GM19239 (cell line): Measurements from ENCODE around the gene CD24.
"Not testable (repeated sequence)": the region's sequence is repeated elsewhere in the genome, so short reads cannot be mapped to it uniquely, and the experiment has no call there.

ENCODE experiments used
- DNase-seq: peaks from one replicate; pipeline ENCODE4 v3.0.0; 2011; ENCODE audit warnings: low spot score; ENCODE audit not compliant: insufficient read length
- FAIRE-seq: peaks from 2 replicates; lab custom pipeline; 2011; peaks lifted over from hg19 to GRCh38; lab: Jason Lieb, UNC

CD24 gene

DNA sequence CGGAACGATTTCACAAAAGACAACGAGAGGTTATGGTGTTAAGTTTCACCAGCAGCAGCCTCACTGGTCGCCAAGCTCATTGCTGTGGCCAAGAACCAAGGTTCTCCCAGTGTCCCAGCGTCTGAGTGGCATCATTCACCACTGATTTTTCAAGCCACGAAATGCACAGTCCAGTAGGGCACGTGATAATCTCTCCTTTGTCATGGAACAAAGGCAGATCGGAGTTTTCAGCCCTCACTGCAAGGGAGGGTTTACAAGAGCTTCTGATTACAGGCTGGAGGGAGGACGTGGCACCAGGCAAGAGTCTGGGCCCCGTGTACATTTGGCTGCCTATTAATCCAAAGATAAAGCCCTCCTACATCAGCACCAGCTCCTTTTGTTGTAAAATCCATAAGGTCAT is 2.0 kb downstream of the CD24 start:
- DNase-seq = no peak
- FAIRE-seq = no peak

GRCh38 chr6:106970769-106971168 is 3.8 kb downstream of the CD24 start:
- not testable (repeated sequence) for DNase-seq, FAIRE-seq

DNA sequence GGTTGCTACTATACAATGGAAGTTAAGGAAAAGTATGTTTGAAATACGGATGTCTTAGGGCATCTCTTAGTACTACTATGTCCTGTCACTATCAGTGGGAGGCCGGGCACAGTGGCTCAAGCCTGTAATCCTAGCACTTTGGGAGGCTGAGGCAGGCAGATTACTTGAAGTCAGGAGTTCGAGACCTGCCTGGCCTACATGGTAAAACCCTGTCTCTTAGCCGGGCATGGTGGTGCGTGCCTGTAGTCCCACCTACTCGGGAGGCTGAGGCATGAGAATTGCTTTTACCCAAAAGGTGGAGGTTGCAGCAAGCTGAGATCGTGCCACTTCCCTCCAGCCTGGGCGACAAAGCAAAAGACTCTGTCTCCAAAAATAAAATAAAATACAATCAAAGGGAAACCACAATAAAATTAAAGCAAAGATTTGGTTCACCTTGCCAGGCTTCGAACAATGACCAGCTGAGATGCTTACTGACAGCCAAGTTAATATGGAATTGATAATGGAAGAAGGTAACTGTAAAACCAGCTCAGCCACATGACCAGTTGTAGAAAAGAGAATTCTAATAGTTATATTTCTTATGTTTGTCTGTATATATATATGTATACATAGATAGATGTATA is 6.5 kb downstream of the CD24 start:
- no peak for FAIRE-seq
- no peak for DNase-seq

GRCh38 chr6:106966671-106967640 is 7.6 kb downstream of the CD24 start:
- no peak for FAIRE-seq
- no peak for DNase-seq

GRCh38 chr6:106966229-106966628 is 8.3 kb downstream of the CD24 start:
- DNase-seq (no peak), FAIRE-seq (no peak)

DNA sequence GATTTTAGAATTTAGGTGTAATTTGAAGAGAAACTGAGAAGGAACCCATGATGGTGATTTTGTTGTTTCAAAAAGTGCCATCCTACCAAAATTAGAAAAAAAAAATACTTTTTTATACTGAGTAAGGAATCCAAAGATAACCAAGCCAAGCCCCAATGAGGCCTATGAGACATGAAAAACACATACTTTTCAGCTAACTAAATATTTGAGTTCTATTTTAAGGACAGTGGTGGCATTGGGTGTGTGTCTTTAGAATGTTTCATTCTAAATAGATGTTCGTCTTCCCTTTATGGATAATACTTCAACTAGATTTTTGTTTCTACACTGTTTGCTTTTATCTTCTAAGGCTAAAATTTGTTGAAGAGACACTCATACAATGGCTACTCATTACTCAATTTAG is 9.6 kb downstream of the CD24 start:
- DNase-seq = no peak
- FAIRE-seq = no peak

DNA sequence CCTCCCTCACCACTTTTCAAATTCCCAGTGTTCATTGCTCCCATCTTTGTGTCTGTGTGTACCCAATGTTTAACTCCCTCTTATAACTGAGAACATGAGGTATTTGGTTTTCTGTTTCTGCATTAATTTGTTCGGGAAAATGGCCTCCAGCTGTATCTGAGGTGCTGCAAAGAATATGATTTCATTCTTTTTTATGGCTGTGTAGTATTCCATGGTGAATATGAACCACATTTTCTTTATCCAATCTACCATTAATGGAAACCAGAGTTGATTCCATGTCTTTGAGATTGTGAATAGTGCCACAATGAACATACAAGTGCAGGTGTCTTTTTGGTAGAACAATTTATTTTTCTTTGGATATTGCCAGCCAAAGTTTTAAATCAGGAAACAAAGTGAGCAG is 10.4 kb downstream of the CD24 start:
- DNase-seq (no peak), FAIRE-seq (no peak)

- DNase-seq = no peak
- FAIRE-seq = no peak
These were observed 11.0 kb downstream of the CD24 start for GRCh38 chr6:106963544-106963943.

- FAIRE-seq (no peak), DNase-seq (no peak)
These were observed 12.7 kb downstream of the CD24 start for GRCh38 chr6:106961801-106962200.

- DNase-seq = no peak
These were observed 13.4 kb downstream of the CD24 start for GRCh38 chr6:106961136-106961535.

DNA sequence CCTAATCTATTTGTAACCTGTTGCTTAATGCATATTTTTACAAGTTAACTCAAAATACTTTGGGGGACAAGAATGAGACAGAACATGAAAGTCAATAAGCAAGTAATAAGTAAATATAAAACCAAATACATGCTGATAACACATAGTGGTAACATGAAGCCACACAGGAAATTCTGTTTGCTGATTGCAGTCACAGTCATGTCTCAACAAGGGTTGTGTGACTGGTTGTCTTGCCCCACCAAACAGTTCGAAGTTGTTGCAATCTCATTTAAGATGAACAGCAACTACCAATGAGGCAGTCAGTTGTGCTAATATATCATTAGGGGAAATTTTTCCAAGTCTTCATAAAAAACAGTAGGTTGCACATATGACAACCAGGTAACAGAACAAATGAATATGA is 14.5 kb downstream of the CD24 start:
- FAIRE-seq (no peak), DNase-seq (no peak)

More at GRCh38 chr6:106961136-106961535, 13.4 kb downstream of the CD24 start:
- no peak for FAIRE-seq

GRCh38 chr6:106939848-106940247 is 34.7 kb downstream of the CD24 start:
- DNase-seq (peak; percentile 9), FAIRE-seq (no peak)

DNA sequence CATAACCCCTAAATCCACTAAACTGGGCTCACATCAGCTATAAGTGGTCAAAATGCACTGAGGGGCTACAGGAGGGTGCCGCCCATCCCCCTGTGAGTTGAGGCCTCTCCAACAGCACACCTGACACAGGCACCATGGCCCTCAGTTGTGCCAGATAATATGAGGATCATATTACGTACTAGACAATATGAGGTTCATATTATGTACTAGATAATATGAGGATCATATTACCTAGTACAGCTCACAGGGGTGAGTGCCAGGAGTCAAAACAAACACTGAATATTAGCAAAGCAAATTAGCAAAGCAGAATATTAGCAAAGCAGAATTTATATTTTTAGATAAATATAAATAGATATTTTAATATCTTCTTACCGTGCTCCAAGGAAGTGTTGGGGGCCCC is 35.3 kb downstream of the CD24 start:
- no peak for FAIRE-seq
- no peak for DNase-seq

DNA sequence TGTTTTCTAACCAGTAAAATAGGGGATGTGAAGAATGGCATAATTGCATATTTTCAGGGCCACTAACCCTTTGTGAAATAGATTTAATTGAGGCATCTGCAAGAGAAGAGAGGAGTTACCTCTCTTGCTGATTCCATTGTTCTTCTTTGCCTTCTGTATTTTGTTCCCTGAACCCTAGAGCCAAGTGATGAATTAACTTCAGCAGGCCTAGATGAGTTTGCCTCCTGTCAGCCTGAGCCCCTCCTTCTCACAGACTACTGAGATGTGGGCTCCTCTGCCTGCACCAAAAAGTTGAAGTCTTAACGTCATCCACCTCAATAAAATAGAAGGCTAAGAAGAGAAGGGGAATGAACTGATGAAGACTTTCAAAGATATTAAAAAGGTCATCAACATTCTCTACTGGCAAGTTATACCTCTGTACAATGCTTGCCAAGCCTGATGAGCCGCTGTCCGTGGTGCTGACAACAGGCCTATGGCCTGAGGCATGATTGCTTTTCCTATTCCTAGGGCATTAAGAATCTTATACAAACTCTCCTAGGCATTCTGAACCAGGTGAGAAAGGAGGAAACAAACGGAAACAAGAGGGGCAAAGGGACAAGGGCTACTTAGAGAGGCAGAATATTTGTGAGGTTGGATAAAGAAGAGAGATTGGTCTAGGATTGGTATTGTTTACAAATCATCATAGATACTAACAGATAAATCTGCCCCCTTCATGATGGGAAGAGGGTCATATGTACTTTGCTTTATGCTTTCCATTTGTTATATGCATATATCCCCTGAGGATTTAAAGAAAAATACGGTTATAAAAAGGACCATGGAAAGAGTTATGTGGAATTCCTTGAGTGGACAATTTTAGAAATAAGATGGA is 46.8 kb downstream of the CD24 start:
- no peak for DNase-seq

DNA sequence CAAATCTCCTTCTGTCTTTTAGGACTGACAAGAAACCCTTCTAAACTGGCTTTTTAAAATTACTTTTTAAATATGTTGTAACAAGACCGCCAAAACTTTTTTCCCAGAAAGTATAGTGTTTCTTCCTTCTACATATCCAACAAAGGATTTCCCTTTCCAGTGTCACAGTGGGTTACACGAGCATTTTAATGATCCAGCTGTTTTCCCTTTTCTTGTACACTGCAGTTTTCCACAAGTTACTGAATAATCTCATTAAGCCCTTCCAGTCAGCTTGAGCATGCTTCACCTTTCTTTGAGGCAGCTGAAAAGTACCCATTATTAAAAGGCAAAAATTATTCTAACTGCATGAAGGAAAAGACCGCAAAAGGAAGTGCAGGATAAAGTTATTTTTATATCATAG is 48.6 kb downstream of the CD24 start:
- FAIRE-seq (no peak), DNase-seq (no peak)

More for the DNA sequence above, 46.8 kb downstream of the CD24 start:
- FAIRE-seq = no peak

GRCh38 chr6:106924694-106925523 is 49.6 kb downstream of the CD24 start:
- no peak for FAIRE-seq
- DNase-seq = no peak

DNA sequence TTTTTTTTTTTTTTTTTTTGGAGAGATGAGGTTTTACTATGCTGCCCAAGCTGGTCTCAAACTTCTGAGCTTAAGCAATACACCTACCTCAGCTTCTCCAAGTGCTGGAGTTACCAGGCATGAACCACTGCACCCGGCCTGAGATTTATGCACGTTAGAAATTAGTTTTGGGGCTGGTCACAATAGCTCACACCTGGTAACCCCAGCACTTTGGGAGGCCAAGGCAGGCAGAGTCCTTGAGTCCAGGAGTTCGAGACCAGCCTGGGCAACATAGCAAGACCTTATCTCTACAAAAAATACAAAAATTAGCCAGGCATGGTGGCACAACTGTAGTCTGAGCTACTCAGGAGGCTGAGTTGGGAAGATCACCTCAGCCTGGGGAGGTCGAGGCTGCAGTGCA is 51.9 kb downstream of the CD24 start:
- no peak for DNase-seq
- no peak for FAIRE-seq
